SU-DHL-6 (cell line): Measurements from ENCODE around the gene RRAGA.
"Not testable (repeated sequence)": the region's sequence is repeated elsewhere in the genome, so short reads cannot be mapped to it uniquely, and the experiment has no call there.

Experiments
- EZH2phosphoT487 ChIP-seq: fragments of 200-600 bp; sonication (generic), shearing (Covaris generic); conservative IDR thresholded peaks from 2 replicates; pipeline ENCODE4 v1.6.1; 2018; ENCODE audit warnings: mild to moderate bottlenecking, antibody characterized with exemption, low read length, moderate library complexity, mixed read lengths
- TF ChIP-seq, protein P1 (sequence below): fragments of 200-600 bp; sonication (generic); IDR thresholded peaks from one replicate; pipeline ENCODE4 v1.5.1; 2017; ENCODE audit warnings: antibody characterized with exemption, mild to moderate bottlenecking, low read length, moderate library complexity; ENCODE audit not compliant: insufficient read depth, poor library complexity, severe bottlenecking

DNA sequence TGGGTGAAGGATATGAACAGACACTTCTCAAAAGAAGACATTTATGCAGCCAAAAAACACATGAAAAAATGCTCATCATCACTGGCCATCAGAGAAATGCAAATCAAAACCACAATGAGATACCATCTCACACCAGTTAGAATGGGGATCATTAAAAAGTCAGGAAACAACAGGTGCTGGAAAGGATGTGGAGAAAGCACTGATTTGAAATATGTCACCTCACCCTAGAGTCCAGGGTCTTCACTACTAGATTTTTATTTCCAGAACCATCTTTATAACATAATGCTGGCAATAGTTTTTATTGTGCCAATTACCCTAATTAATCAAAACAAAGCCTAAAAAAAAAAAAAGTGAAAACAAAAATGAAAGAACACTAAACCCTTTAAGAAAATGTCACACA, 48.2 kb downstream of the RRAGA start:
- TF ChIP-seq, protein P1, sequence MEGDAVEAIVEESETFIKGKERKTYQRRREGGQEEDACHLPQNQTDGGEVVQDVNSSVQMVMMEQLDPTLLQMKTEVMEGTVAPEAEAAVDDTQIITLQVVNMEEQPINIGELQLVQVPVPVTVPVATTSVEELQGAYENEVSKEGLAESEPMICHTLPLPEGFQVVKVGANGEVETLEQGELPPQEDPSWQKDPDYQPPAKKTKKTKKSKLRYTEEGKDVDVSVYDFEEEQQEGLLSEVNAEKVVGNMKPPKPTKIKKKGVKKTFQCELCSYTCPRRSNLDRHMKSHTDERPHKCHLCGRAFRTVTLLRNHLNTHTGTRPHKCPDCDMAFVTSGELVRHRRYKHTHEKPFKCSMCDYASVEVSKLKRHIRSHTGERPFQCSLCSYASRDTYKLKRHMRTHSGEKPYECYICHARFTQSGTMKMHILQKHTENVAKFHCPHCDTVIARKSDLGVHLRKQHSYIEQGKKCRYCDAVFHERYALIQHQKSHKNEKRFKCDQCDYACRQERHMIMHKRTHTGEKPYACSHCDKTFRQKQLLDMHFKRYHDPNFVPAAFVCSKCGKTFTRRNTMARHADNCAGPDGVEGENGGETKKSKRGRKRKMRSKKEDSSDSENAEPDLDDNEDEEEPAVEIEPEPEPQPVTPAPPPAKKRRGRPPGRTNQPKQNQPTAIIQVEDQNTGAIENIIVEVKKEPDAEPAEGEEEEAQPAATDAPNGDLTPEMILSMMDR: not testable (repeated sequence)
- not testable (repeated sequence) for TF ChIP-seq EZH2phosphoT487
